ENCODE data around the gene GALNT7.

DNA sequence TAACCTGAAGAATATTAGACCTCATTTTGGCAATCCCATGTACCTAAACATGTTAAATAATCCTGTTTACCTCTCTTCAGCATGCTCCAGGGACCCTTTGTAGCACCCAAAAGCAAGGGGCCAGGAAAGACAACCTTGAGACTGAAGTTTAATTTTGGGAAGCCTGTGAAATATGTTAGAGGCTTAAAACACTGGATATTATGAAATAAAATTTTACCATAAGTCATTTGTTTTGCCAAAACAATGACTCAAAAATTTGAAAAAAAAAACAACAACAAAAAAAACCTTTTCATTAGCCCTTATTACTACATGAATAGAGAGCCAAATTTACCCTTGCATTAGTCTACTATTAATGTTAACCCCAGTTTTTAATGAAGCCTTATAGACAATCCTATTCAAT, 115.9 kb downstream of the GALNT7 start:
- no peak for TF ChIP-seq ZNF747 (CRISPR knock-in tag; IDR thresholded peaks at IDR 0.05; ENCODE audit: borderline replicate concordance)
- TF ChIP-seq ZKSCAN8 (CRISPR knock-in tag; IDR thresholded peaks at IDR 0.05; ENCODE audit: borderline replicate concordance): no peak
- no peak for TF ChIP-seq FIP1L1 (IDR thresholded peaks at IDR 0.05; ENCODE audit: borderline replicate concordance, insufficient read depth, low read depth, low read length)
- no peak for TF ChIP-seq YY1 (IDR thresholded peaks at IDR 0.05; ENCODE audit: insufficient read depth, insufficient replicate concordance, low read depth, low read length)
- no peak for TF ChIP-seq ASH2L (IDR thresholded peaks at IDR 0.05; ENCODE audit: insufficient read length, low read depth, low read length)
- TF ChIP-seq RAD21 (CRISPR knock-in tag; IDR thresholded peaks at IDR 0.05): no peak
- TF ChIP-seq, protein P1, sequence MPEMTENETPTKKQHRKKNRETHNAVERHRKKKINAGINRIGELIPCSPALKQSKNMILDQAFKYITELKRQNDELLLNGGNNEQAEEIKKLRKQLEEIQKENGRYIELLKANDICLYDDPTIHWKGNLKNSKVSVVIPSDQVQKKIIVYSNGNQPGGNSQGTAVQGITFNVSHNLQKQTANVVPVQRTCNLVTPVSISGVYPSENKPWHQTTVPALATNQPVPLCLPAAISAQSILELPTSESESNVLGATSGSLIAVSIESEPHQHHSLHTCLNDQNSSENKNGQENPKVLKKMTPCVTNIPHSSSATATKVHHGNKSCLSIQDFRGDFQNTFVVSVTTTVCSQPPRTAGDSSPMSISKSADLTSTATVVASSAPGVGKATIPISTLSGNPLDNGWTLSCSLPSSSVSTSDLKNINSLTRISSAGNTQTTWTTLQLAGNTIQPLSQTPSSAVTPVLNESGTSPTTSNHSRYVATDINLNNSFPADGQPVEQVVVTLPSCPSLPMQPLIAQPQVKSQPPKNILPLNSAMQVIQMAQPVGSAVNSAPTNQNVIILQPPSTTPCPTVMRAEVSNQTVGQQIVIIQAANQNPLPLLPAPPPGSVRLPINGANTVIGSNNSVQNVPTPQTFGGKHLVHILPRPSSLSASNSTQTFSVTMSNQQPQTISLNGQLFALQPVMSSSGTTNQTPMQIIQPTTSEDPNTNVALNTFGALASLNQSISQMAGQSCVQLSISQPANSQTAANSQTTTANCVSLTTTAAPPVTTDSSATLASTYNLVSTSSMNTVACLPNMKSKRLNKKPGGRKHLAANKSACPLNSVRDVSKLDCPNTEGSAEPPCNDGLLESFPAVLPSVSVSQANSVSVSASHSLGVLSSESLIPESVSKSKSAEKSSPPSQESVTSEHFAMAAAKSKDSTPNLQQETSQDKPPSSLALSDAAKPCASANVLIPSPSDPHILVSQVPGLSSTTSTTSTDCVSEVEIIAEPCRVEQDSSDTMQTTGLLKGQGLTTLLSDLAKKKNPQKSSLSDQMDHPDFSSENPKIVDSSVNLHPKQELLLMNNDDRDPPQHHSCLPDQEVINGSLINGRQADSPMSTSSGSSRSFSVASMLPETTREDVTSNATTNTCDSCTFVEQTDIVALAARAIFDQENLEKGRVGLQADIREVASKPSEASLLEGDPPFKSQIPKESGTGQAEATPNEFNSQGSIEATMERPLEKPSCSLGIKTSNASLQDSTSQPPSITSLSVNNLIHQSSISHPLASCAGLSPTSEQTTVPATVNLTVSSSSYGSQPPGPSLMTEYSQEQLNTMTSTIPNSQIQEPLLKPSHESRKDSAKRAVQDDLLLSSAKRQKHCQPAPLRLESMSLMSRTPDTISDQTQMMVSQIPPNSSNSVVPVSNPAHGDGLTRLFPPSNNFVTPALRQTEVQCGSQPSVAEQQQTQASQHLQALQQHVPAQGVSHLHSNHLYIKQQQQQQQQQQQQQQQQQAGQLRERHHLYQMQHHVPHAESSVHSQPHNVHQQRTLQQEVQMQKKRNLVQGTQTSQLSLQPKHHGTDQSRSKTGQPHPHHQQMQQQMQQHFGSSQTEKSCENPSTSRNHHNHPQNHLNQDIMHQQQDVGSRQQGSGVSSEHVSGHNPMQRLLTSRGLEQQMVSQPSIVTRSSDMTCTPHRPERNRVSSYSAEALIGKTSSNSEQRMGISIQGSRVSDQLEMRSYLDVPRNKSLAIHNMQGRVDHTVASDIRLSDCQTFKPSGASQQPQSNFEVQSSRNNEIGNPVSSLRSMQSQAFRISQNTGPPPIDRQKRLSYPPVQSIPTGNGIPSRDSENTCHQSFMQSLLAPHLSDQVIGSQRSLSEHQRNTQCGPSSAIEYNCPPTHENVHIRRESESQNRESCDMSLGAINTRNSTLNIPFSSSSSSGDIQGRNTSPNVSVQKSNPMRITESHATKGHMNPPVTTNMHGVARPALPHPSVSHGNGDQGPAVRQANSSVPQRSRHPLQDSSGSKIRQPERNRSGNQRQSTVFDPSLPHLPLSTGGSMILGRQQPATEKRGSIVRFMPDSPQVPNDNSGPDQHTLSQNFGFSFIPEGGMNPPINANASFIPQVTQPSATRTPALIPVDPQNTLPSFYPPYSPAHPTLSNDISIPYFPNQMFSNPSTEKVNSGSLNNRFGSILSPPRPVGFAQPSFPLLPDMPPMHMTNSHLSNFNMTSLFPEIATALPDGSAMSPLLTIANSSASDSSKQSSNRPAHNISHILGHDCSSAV (CRISPR knock-in tag; IDR thresholded peaks at IDR 0.05; ENCODE audit: borderline replicate concordance): no peak

Data from HepG2 (cell line).